ENCODE results near the gene MLEC. TPM values are rescaled to one million over a fixed set of nuclear protein-coding genes. Genes with fewer than 3 reads are reported as not detected.

MLEC gene
- total and polyA plus RNA-seq, 9 of the 15 experiments (the other 6 are each of a cell fraction or from before 2014, with no cell fraction given) = 18.5 to 108 (median 57.8) TPM

DNA sequence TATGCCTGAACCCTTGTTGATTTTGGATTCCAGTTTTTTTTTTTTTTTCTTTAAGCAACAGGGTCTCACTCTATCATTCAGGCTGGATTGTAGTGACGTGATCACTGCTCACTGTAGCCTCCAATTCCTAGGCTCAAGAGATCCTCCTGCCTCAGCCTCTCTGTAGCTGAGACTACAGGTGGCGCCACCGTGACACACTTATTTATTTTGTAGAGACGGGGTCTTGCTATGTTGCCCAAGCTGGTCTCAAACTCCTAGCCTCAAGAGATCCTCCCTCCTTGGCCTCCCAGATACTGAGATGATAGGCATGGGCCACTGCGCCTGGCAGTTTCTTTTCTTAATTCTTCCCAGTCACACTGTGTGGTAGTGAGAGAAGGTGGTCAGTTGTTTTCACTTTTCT is 63.9 kb downstream of the MLEC start (continued):
- TF ChIP-seq TRIM25 (IDR thresholded peaks at IDR 0.05; ENCODE audit: borderline replicate concordance) = no peak
- TF ChIP-seq ZNF121 (CRISPR knock-in tag; conservative IDR thresholded peaks at IDR 0.05) = peak; percentile 61
- TF ChIP-seq HMG20A (CRISPR knock-in tag; conservative IDR thresholded peaks at IDR 0.05) = no peak
- no peak for TF ChIP-seq MTA2 (IDR thresholded peaks at IDR 0.05; ENCODE audit: low read depth)
- TF ChIP-seq KAT7 (CRISPR knock-in tag; IDR thresholded peaks at IDR 0.05; ENCODE audit: borderline replicate concordance) = no peak
- TF ChIP-seq RNF219 (CRISPR knock-in tag; IDR thresholded peaks at IDR 0.05) = no peak
- no peak for TF ChIP-seq SRSF9 (IDR thresholded peaks at IDR 0.05; ENCODE audit: borderline replicate concordance, low read depth, low read length)
- TF ChIP-seq POLR2AphosphoS2 (IDR thresholded peaks at IDR 0.05; ENCODE audit: low read length) = no peak
- peak; percentile 17 for TF ChIP-seq RBM25 (IDR thresholded peaks at IDR 0.05; ENCODE audit: low read depth, low read length, severe bottlenecking)
- TF ChIP-seq ZNF280A (IDR thresholded peaks at IDR 0.05; ENCODE audit: low read depth, partially characterized antibody) = no peak
- 0 out of 2 replicates have a peak, but pooled peaks have one; percentile 41 for TF ChIP-seq SMARCA5 (IDR thresholded peaks at IDR 0.05)
- TF ChIP-seq RAD21 (CRISPR knock-in tag; conservative IDR thresholded peaks at IDR 0.05 in 1 of 2, IDR thresholded peaks at IDR 0.05 in 1 of 2) = peak in 1 of 2 experiments; percentile 39; a peak in 2 of 4 replicates
- no peak for TF ChIP-seq FOXA1 (IDR thresholded peaks at IDR 0.05; ENCODE audit: borderline replicate concordance)
- TF ChIP-seq, protein P1, sequence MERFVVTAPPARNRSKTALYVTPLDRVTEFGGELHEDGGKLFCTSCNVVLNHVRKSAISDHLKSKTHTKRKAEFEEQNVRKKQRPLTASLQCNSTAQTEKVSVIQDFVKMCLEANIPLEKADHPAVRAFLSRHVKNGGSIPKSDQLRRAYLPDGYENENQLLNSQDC (CRISPR knock-in tag; IDR thresholded peaks at IDR 0.05) = no peak
- TF ChIP-seq, protein P2, sequence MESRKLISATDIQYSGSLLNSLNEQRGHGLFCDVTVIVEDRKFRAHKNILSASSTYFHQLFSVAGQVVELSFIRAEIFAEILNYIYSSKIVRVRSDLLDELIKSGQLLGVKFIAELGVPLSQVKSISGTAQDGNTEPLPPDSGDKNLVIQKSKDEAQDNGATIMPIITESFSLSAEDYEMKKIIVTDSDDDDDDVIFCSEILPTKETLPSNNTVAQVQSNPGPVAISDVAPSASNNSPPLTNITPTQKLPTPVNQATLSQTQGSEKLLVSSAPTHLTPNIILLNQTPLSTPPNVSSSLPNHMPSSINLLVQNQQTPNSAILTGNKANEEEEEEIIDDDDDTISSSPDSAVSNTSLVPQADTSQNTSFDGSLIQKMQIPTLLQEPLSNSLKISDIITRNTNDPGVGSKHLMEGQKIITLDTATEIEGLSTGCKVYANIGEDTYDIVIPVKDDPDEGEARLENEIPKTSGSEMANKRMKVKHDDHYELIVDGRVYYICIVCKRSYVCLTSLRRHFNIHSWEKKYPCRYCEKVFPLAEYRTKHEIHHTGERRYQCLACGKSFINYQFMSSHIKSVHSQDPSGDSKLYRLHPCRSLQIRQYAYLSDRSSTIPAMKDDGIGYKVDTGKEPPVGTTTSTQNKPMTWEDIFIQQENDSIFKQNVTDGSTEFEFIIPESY (CRISPR knock-in tag; IDR thresholded peaks at IDR 0.05) = peak; percentile 67
- no peak for TF ChIP-seq SPI1 (IDR thresholded peaks at IDR 0.05; ENCODE audit: borderline replicate concordance, low read depth, low read length)
- no peak for TF ChIP-seq SLC30A9 (CRISPR knock-in tag; IDR thresholded peaks at IDR 0.05)
- TF ChIP-seq, protein P3, sequence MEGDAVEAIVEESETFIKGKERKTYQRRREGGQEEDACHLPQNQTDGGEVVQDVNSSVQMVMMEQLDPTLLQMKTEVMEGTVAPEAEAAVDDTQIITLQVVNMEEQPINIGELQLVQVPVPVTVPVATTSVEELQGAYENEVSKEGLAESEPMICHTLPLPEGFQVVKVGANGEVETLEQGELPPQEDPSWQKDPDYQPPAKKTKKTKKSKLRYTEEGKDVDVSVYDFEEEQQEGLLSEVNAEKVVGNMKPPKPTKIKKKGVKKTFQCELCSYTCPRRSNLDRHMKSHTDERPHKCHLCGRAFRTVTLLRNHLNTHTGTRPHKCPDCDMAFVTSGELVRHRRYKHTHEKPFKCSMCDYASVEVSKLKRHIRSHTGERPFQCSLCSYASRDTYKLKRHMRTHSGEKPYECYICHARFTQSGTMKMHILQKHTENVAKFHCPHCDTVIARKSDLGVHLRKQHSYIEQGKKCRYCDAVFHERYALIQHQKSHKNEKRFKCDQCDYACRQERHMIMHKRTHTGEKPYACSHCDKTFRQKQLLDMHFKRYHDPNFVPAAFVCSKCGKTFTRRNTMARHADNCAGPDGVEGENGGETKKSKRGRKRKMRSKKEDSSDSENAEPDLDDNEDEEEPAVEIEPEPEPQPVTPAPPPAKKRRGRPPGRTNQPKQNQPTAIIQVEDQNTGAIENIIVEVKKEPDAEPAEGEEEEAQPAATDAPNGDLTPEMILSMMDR (IDR thresholded peaks at IDR 0.05 in 2 of 3, conservative IDR thresholded peaks at IDR 0.05 in 1 of 3; ENCODE audit: insufficient read depth in 2 of 3, low read depth in 1 of 3, low read length in 3 of 3) = peak in 1 of 3 experiments; percentile 21; a peak in 2 of 6 replicates
- no peak for TF ChIP-seq HDAC8 (tag; IDR thresholded peaks at IDR 0.05)
